NCI-H748 treated with DMSO at 0.1 percent for 48 hours (cell line): ENCODE measurements around the gene KRT14.
"Not testable (repeated sequence)": the region's sequence is repeated elsewhere in the genome, so short reads cannot be mapped to it uniquely, and the experiment has no call there.

Experiments used
- DNase-seq: peaks from one replicate; lab custom pipeline; 2025; lab: John Stamatoyannopoulos, UW

The KRT14 gene

DNA sequence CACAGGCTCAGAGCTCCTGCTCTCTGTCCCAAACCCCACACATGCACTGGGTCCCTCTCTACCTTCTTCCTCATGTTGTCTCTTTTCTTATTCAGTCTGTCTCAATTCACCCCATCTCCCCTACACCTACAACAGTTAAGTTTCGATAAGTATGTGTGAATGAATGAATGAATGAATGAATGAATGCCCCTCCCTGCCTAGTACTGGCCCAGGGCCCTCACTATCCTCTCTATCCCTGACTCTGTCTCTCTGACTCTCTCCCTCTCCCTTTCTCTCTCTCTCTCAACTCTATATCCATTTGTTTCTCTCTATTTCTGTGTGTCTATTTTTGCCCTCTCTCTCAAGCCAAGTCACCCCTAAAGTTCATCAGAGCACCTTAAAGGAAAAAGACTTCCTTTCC, 8.2 kb downstream of the KRT14 start:
- no peak for DNase-seq

DNA sequence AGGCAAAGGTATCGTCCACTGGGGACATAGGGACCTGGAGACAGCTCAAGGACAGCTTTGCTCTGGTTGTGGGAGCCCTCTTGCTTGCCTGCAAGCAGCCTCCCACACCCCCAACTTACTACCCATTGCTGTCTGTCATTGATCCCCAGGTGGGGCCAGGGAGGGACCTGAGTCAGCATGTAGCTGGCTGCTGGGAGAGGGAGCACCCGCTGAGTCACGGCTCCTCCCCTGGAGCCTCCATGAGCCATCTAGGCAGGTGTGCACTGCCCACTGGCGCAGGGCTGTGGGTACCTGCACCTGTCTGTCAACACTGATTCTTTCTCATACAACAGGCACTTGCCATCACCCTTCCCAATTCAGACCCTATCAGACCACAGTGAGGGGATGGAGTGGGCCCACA, 10.0 kb downstream of the KRT14 start:
- DNase-seq, result not testable (repeated sequence)

DNA sequence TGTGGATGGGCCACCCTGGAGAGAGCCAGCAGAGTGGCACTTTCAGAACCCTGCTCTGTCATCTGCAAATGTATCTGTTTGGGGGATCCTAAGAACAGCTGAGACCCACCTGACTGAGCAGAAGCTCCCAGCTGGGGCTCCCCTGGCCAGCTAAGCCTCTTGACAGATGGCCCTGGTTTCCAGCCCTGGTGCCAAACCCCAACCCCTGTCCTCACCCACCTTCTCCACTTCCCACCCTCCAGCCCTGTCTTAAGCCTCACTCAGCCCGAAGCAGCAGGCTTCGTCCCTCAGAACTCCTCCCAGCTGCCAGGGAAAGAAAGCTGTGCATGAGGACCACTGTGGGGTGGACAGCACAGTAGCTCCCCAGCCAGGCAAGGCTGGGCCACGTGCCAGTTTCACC, 11.4 kb downstream of the KRT14 start:
- DNase-seq, result no peak

- DNase-seq, result no peak
Measured at GRCh38 chr17:41571561-41572434, 14.9 kb downstream of the KRT14 start, which contains the start of gene KRT9. Gene KRT9, minus strand, starts transcription at chr17:41572059. Its CDS starts 67 bp downstream, at chr17:41571992.

DNA sequence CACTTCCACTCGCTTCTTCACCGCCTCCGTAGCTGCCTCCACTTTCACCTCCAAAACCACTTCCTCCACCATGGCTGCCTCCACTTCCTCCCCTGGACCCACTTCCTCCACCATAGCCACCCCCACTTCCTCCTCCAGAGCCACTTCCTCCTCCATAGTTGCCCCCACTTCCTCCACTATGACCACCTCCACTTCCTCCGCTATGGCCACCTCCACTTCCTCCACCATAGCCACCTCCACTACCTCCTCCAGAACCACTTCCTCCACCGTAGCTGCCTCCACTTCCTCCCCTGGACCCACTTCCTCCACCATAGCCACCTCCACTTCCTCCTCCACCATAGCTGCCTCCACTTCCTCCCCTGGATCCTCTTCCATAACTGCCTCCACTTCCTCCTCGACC, 19.4 kb downstream of the KRT14 start:
- DNase-seq, result no peak

DNA sequence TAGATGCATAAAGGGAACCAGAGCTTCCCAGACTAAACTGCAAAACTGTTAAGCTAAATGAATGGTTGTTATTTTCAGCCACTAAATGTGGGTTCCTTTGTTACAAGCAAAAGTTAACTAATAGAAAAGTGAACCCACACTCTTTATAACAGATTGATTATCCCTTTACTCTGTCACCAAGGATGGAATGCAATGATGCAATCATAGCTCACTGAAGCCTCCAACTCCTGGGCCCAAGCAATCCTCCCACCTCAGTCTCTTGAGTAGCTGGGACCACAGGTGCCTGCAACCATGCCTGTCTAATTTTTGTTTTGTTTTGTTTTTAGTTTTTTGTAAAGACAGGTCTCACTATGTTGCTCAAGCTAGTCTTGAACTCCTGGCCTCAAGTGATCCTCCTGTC, 21.4 kb downstream of the KRT14 start:
- DNase-seq, result no peak

GRCh38 chr17:41563607-41564170, 23.0 kb downstream of the KRT14 start:
- no peak for DNase-seq

GRCh38 chr17:41561554-41561953, 25.1 kb downstream of the KRT14 start:
- DNase-seq, result no peak

GRCh38 chr17:41559548-41559947, 27.1 kb downstream of the KRT14 start:
- no peak for DNase-seq

GRCh38 chr17:41556931-41557330, 29.8 kb downstream of the KRT14 start:
- no peak for DNase-seq

- no peak for DNase-seq
Measured at GRCh38 chr17:41556306-41556705, 30.4 kb downstream of the KRT14 start.

DNA sequence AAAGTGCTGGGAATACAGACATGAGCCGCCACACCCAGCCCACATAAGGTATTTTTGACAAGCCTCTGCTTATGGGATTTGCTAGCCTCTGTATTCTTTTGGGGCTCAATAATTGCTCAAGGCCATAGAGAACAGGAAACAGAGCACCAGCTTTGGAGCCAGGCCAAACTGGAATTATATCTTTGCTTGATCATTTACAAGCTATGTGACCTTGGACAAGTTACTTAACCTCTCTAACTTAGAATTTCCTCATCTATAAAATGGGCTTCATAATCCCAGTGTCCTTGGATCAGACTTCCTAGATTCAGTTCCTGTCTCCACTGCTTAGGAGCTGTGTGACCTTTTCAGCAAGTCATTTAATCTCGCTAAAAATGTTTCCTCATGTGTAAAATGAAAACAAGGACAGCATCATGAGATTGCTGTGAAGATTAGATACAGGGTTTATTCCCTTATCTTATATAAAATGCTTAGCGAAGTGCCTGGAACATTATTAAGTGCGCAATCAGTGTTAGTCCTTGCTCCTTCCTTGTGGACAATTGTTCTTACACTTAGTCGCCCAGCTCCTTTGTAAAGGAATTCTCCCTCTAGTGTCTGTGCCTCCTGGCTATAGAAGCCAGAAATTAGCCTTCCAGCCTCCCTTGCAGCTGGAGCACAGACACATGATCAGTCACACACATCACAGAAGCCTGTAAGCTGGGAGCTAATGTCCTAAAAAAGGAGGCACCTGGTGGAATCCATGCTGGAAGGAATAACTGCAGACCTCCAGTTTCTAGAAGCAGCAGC, 31.4 kb downstream of the KRT14 start:
- DNase-seq, result no peak

DNA sequence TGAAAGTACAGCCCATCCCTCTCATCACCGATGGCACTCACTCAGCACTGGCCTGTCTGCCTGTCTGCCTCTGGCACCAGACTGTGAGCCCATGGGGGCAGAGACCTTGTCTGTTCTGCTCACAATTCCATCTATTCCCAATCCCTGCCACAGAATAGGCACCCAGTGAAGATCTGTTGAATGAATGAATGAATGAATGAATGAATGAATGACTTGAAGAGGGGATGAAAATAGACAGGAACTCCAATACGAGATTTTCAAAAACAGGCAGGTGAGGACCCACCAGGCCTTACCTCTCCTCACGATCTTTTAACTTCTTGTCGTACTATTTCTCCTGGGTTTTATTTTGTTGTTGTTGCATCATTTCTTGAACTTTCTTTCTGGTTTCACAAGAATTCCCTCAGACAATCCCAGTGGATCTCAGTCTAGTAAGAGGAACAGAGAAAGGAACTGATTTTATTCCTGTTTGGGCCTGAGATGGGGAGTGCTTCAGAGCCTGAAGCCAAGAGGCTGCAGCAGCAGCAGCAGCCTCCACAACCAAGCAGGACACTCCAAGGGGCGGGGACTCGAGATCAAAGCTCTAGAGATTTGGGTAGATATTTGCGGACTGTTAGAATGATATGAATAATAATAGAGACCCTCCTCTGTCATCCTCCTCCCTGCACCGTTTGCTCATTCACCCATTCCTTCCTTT, 32.6 kb downstream of the KRT14 start:
- DNase-seq, result no peak

- no peak for DNase-seq
Measured at GRCh38 chr17:41553176-41553575, 33.5 kb downstream of the KRT14 start.

DNA sequence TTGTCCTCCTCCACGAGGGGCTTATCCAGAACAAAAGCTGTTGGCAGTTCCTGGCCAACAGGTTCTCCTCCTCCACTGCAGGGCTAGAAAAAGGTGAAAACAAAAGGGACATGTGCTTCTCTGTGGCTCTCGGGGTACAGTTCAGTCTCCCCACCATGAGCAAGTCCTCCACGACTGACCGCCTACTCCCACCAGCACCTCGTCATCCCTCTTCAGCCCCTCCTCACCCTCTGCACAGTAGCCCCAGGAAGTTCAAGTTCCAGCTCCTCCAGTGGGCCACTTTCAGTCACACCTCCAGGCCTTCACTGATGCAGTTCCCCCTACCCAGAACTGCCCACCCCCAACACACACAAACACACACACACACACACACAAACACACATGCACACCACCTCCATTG, 34.2 kb downstream of the KRT14 start:
- DNase-seq, result no peak

DNA sequence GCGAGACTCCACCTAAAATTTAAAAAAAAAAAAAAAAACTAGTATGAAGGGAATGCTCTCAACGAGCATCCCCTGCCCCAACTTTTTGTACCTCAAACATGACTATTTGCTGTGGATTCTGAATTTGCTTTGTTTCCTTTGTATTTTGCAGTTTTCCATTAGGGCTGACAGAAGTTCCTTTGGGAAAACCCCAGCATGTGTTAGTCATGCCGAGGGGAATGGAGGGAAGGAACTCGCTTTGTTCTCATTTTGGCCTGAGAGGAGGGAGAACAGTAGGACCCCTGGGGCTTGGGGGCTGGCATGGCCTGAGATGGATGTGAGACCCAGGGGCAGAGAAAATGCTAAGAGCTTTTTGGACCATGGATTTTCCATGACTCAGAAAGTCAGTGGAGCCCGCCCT, 35.3 kb downstream of the KRT14 start:
- DNase-seq, result no peak

DNA sequence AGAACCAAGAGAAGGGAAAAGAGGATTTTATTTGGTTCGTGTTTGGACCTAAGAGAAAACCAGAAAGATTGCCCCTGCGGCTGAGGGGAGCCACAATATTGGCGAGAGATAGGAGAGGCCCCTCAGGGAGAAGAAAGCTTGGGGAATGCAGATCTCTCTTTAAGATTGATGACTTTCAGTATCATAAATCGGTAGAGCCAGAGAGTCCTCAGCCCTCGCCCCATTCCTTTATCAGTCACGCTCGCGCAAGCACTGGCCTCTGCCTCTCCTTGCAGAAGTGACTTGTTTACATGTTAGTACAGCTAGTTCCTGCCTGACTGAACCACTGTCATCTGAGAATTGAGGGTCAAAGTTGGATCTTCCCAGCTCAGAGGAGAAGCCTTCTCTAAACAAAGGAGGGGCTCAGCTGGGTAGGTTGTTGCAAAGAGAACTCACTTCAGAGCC, 37.1 kb downstream of the KRT14 start:
- DNase-seq, result no peak

DNA sequence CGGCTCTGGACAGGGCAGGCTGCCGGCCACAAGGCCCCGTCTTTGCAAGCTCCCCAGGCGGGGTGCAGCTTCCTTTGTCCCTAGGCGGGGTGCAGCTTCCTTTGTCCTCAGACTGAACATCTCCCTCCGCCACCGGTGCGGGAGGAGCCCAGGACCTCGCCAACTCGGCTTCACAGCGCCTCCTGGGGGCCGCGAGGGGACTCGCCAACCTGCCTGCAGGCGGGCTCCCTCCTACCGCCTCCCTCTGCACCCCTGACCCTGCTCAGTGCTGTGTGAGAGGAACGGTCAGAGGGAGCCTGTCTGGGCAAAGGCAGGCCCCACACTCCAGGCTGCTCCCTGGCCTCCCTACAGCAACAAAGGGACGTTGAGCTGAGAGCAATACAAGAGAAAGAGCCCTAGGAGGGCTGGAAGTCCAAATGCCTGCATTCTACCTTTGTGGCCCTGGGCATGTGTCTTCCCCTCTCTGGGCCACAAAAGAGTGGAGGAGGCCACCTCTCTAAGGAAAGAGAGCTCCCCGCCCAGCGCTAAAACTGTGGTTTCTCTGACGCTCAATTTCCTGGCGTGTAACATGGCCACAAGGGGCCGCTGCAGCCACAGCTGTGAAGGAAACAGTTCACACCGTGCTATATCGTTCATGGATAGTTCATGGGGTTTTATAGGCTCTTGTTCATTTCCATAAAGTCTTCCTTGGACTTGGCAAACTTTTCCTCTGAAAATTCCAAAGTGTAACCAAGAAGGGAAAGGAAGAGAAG, 37.7 kb downstream of the KRT14 start:
- DNase-seq, result peak; percentile 49

- DNase-seq, result no peak
Measured at GRCh38 chr17:41547921-41548843, 38.5 kb downstream of the KRT14 start.

DNA sequence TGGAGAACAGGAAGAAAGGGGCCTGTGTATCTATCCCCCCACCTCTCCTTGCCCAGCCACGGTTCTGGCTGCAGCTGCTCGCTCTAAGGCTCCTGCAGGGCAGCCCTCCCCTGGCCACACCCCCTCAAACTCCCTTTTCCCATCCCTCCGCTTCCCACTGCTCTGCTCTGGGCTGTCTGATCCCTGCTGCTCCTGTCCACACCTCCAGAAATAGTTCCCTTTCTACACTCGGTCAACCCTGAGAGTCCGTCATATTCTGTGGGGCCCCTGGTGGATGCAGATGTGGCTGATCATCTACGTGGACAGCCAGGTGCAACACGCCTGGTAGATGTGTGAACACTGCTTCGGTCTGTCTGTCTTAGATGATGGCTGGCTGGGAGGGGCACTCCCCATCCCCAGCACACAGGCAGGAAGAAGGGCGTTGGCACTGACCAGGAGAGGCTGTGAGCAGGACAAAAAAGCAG, 39.3 kb downstream of the KRT14 start:
- DNase-seq, result no peak
